IMR-90 (cell line): ENCODE results near the gene RAB3A. TPM values are rescaled to one million over a fixed set of nuclear protein-coding genes. Genes with fewer than 3 reads are reported as not detected.

Experiments
- ATAC-seq: fragments of 200-7000 bp; cut with Tn5 transposase; 2 replicates; pipeline ENCODE4 v1.9.1; 2020; ENCODE audit warnings: low read depth, mild to moderate bottlenecking, moderate library complexity
- BruUV-seq: library from RNA; stranded (reverse); fragments of 400-500 nt; replicated peaks from 2 replicates; lab custom pipeline; 2021; lab: Mats Ljungman, UMichigan
- CTCF ChIA-PET: fragments of 300-600 bp; formaldehyde crosslinking; extraction: SDS; loops from one replicate; lab custom pipeline; 2021; ENCODE audit warnings: antibody characterized with exemption; lab: Yijun Ruan, JAX
- POLR2A ChIA-PET: fragments of 300-600 bp; sonication (Branson Sonifier 250); formaldehyde crosslinking; loops from one replicate; lab custom pipeline; 2022; ENCODE audit warnings: antibody characterized with exemption; ENCODE audit not compliant: unreplicated experiment; lab: Charles Lee
- DNase-seq: peaks from one replicate; pipeline ENCODE4 v3.0.0; 2013
- H2AFZ ChIP-seq: replicated peaks from 2 replicates; pipeline ENCODE3; 2013; ENCODE audit warnings: low read length, mild to moderate bottlenecking; ENCODE audit not compliant: poor library complexity
- H2AK5ac ChIP-seq: 2 replicates; pipeline ENCODE4 v1.6.1; 2013; ENCODE audit warnings: low read depth, low read length, inconsistent platforms
- H2AK9ac ChIP-seq: replicated peaks from 2 replicates; pipeline ENCODE3; 2013; ENCODE audit warnings: mild to moderate bottlenecking, low read depth, low read length, moderate library complexity; ENCODE audit not compliant: poor library complexity
- H2BK120ac ChIP-seq: 2 replicates; pipeline ENCODE4 v1.6.1; 2013; ENCODE audit warnings: low read depth, low read length, inconsistent platforms
- H2BK15ac ChIP-seq: 3 replicates; pipeline ENCODE4 v1.6.1; 2013; ENCODE audit warnings: low read depth, low read length, inconsistent platforms
- H2BK20ac ChIP-seq: 2 replicates; pipeline ENCODE4 v1.6.1; 2013; ENCODE audit warnings: low read depth, mild to moderate bottlenecking, inconsistent platforms, low read length, moderate library complexity
- H2BK5ac ChIP-seq: 2 replicates; pipeline ENCODE4 v1.6.1; 2013; ENCODE audit warnings: mild to moderate bottlenecking, low read depth, low read length, inconsistent platforms; ENCODE audit not compliant: poor library complexity, severe bottlenecking
- H3K14ac ChIP-seq: replicated peaks from 2 replicates; pipeline ENCODE4 v1.6.1; 2013; ENCODE audit warnings: low read depth, low read length, inconsistent platforms
- H3K18ac ChIP-seq: 2 replicates; pipeline ENCODE4 v1.6.1; 2013; ENCODE audit warnings: low read depth, low read length, control low read depth
- H3K23ac ChIP-seq: 2 replicates; pipeline ENCODE4 v1.6.1; 2013; ENCODE audit warnings: low read depth, low read length, inconsistent platforms
- H3K27ac ChIP-seq: 2 replicates; pipeline ENCODE4 v1.5.1; 2013; ENCODE audit warnings: mild to moderate bottlenecking, control low read depth, low read length; ENCODE audit not compliant: insufficient read depth
- H3K27me3 ChIP-seq: 2 replicates; pipeline ENCODE4 v1.6.1; 2013; ENCODE audit warnings: low read length; ENCODE audit not compliant: control insufficient read depth, insufficient read depth
- H3K36me3 ChIP-seq: 2 replicates; pipeline ENCODE4 v1.6.1; 2013; ENCODE audit warnings: low read length, mixed read lengths; ENCODE audit not compliant: control insufficient read depth, insufficient read depth
- H3K4ac ChIP-seq: 2 replicates; pipeline ENCODE4 v1.6.1; 2013; ENCODE audit warnings: low read depth, low read length, inconsistent platforms
- H3K4me1 ChIP-seq: 2 replicates; pipeline ENCODE4 v1.6.1; 2013; ENCODE audit warnings: low read length, mixed read lengths; ENCODE audit not compliant: control insufficient read depth, insufficient read depth
- H3K4me2 ChIP-seq: 2 replicates; pipeline ENCODE4 v1.6.1; 2013; ENCODE audit warnings: low read depth, mild to moderate bottlenecking, control low read depth, low read length, moderate library complexity
- H3K4me3 ChIP-seq: 2 replicates; pipeline ENCODE4 v1.5.1; 2013; ENCODE audit warnings: low read depth, mild to moderate bottlenecking, control low read depth, low read length, moderate library complexity; ENCODE audit not compliant: insufficient read depth
- H3K56ac ChIP-seq: 2 replicates; pipeline ENCODE4 v1.6.1; 2013; ENCODE audit warnings: low read length, inconsistent platforms; ENCODE audit not compliant: insufficient read depth; ENCODE audit errors: extremely low read depth
- H3K79me1 ChIP-seq, 2 experiments: 2 replicates each; pipeline ENCODE4 v1.6.1; 2013; ENCODE audit warnings: low read length in 2 of 2, inconsistent platforms in 1 of 2, low read depth in 1 of 2
- H3K9ac ChIP-seq: 2 replicates; pipeline ENCODE4 v1.6.1; 2013; ENCODE audit warnings: low read depth, low read length, control low read depth
- H3K9me1 ChIP-seq: 2 replicates; pipeline ENCODE4 v1.6.1; 2013; ENCODE audit warnings: low read length, inconsistent platforms; ENCODE audit not compliant: insufficient read depth
- H3K9me3 ChIP-seq: 2 replicates; pipeline ENCODE4 v1.6.1; 2013; ENCODE audit warnings: low read length; ENCODE audit not compliant: control insufficient read depth, insufficient read depth
- H4K20me1 ChIP-seq: 2 replicates; pipeline ENCODE4 v1.6.1; 2013; ENCODE audit warnings: low read length, inconsistent platforms; ENCODE audit not compliant: insufficient read depth
- H4K5ac ChIP-seq: 2 replicates; pipeline ENCODE4 v1.6.1; 2013; ENCODE audit warnings: mild to moderate bottlenecking, low read depth, low read length, control low read depth
- H4K8ac ChIP-seq, 2 experiments: 2 replicates each; pipeline ENCODE4 v1.6.1; 2013; ENCODE audit warnings: low read depth in 2 of 2, low read length in 2 of 2, control low read depth in 1 of 2, inconsistent platforms in 1 of 2
- H4K91ac ChIP-seq: 2 replicates; pipeline ENCODE4 v1.6.1; 2013; ENCODE audit warnings: low read depth, low read length, inconsistent platforms; ENCODE audit not compliant: insufficient read depth
- MAZ ChIP-seq: IDR thresholded peaks from 2 replicates; pipeline ENCODE4 v1.6.1; 2012; ENCODE audit warnings: low read depth, mild to moderate bottlenecking, low read length, improper control_type of control experiment, moderate library complexity, borderline replicate concordance
- WGBS, 2 experiments: methylation state at CpG; one replicate each; pipeline versions ENCODE4 v1.1.5 to v1.1.7; 2013; ENCODE audit warnings: missing lambda C conversion rate in 2 of 2; ENCODE audit not compliant: insufficient read length in 1 of 2; ENCODE audit errors: extremely low coverage in 2 of 2; 5-methylcytosine and 5-hydroxymethylcytosine counted together
- dilution Hi-C: fragments of 300-500 bp; cut with HindIII; formaldehyde crosslinking; loops from one replicate; pipeline ENCODE4 v1.14.3; 2018; ENCODE audit warnings: low sequenced_read_pairs; ENCODE audit not compliant: unreplicated experiment
- in situ Hi-C: fragments of 300-500 bp; cut with MboI; formaldehyde crosslinking; loops from 3 replicates; pipeline ENCODE4 v1.14.3; 2019; ENCODE audit warnings: low sequenced_read_pairs, inconsistent platforms, mixed read lengths
- intact Hi-C: fragments of 100-400 bp; cut with micrococcal nuclease; formaldehyde crosslinking; loops from 2 replicates; pipeline ENCODE4 v1.10.0; 2022
- polyA plus RNA-seq, 3 experiments: library from polyadenylated mRNA; depleted of rRNA; stranded (reverse); fragments of >200 nt; gene quantifications; 2 replicates each; pipeline ENCODE4 v1.2.3, GENCODE V29; 2012; ENCODE audit warnings: low replicate concordance in 1 of 3
- total RNA-seq: library from RNA; depleted of rRNA; stranded (reverse); fragments of >200 nt; gene quantifications from 2 replicates; pipeline ENCODE4 v1.2.3, GENCODE V29; 2012

RAB3A gene
- total and polyA plus RNA-seq, 2 of the 4 experiments (the other 2 are of a cell fraction), result 3.0 to 13.6 TPM

DNA sequence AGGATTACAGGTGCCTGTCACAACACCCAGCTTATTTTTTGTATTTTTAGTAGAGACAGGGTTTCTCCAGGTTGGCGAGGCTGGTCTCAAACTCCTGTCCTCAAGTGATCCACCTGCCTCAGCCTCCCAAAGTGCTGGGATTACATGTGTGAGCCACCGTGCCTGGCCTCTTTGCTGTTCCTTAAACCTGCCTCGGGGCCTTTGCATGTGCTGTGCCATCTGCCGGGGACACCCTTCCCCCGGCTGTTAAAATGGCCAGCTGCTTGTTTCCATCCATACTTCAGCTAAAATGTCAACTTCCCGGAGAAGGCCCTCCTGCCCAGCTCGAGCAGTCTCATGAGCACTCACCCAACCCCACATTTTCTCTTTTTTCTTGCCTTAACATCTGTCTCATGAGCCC lies 41.5 kb upstream of the RAB3A start:
- H3K27me3 ChIP-seq, result peaks cover 8% of the 10 kb centered on the region
- H2BK15ac ChIP-seq, result no peak overlapping the region
- no peak overlapping the region for H3K4me3 ChIP-seq
- no peak for TF ChIP-seq MAZ
- no peak for DNase-seq
- H4K5ac ChIP-seq, result no peak overlapping the region
- H2BK120ac ChIP-seq, result no peak overlapping the region
- no peak overlapping the region for H3K23ac ChIP-seq
- no peak overlapping the region for H2BK20ac ChIP-seq
- dilution Hi-C loops (no loop called here), intact Hi-C loops (no loop called here), in situ Hi-C loops (no loop called here)
- H3K79me1 ChIP-seq, result no peaks in the 10 kb centered on the region
- H3K18ac ChIP-seq, result no peak overlapping the region
- H3K4ac ChIP-seq, result no peak overlapping the region
- no peak for ATAC-seq
- H3K27ac ChIP-seq, result no peak overlapping the region
- no peak overlapping the region for H3K9ac ChIP-seq
- no peak overlapping the region for H3K56ac ChIP-seq
- 56% methylated on average over 5 of the region's 7 CpGs; no CpG with 5 or more reads in 1 of the 2 experiments for whole genome bisulfite sequencing, 2 experiments
- H3K9me1 ChIP-seq, result no peaks in the 10 kb centered on the region
- H4K91ac ChIP-seq, result no peak overlapping the region
- no peak overlapping the region for H2AFZ ChIP-seq
- no peaks in the 10 kb centered on the region for H3K9me3 ChIP-seq
- no TSS peak for BruUV-seq
- no peak overlapping the region for H4K8ac ChIP-seq
- CTCF ChIA-PET, result no interaction called here
- H3K4me2 ChIP-seq, result no peak overlapping the region
- H3K36me3 ChIP-seq, result no peaks in the 10 kb centered on the region
- no peak overlapping the region for H3K14ac ChIP-seq
- H2AK9ac ChIP-seq, result no peak overlapping the region
- no peak overlapping the region for H2AK5ac ChIP-seq
- H4K20me1 ChIP-seq, result no peaks in the 10 kb centered on the region
- POLR2A ChIA-PET, result no interaction called here
- no peaks in the 10 kb centered on the region for H3K4me1 ChIP-seq
- no peak overlapping the region for H2BK5ac ChIP-seq
